Heart right ventricle (tissue), 16 donors: Measurements from ENCODE around the gene LMOD3. TPM values are rescaled to one million over a fixed set of nuclear protein-coding genes. Genes with fewer than 3 reads are reported as not detected.

Source experiments
- ATAC-seq, 8 donors: fragments of 200-7000 bp; cut with Tn5 transposase; one replicate each; pipeline ENCODE4 v1.9.1; 2020; ENCODE audit warnings: mild to moderate bottlenecking in 8 of 8, moderate library complexity in 8 of 8, moderate number of reproducible peaks in 1 of 8
- DNase-seq, 2 donors: peaks; one replicate each; pipeline ENCODE4 v3.0.0-alpha.2; 2020
- H3K27ac ChIP-seq, 10 donors: fragments of 200-600 bp; sonication (generic) in 2 of 10; one replicate each; pipeline versions ENCODE4 v1.5.0 to v1.8.0; 2020 to 2022; ENCODE audit warnings: mild to moderate bottlenecking in 3 of 10
- H3K27me3 ChIP-seq, 7 donors: fragments of 200-600 bp; one replicate each; pipeline ENCODE4 v1.8.0; 2021 to 2022; ENCODE audit warnings: mild to moderate bottlenecking in 2 of 7
- H3K36me3 ChIP-seq, 9 donors: fragments of 200-600 bp; sonication (generic) in 1 of 9; one replicate each; pipeline versions ENCODE4 v1.5.0 to v1.8.0; 2020 to 2022; ENCODE audit warnings: mild to moderate bottlenecking in 2 of 9
- H3K4me1 ChIP-seq, 9 donors: fragments of 200-600 bp; sonication (generic) in 1 of 9; one replicate each; pipeline versions ENCODE4 v1.5.0 to v1.8.0; 2020 to 2022; ENCODE audit warnings: mild to moderate bottlenecking in 4 of 9
- H3K4me3 ChIP-seq, 10 donors: fragments of 200-600 bp; sonication (generic) in 2 of 10; one replicate each; pipeline versions ENCODE4 v1.5.0 to v1.8.0; 2020 to 2022; ENCODE audit warnings: mild to moderate bottlenecking in 7 of 10, moderate library complexity in 2 of 10
- H3K9me3 ChIP-seq, 11 donors: fragments of 200-600 bp in 10 of 11; sonication (generic) in 2 of 11; one replicate each; pipeline versions ENCODE4 v1.5.0 to v1.8.0; 2013 to 2022; ENCODE audit warnings: mild to moderate bottlenecking in 2 of 11, control low read depth in 1 of 11, moderate library complexity in 1 of 11
- WGBS, 2 donors: extraction: QIAGEN DNeasy Blood & Tissue Kit; methylation state at CpG; one replicate each; pipeline ENCODE4 v1.1.7; 2013; ENCODE audit warnings: inconsistent platforms in 1 of 2; 5-methylcytosine and 5-hydroxymethylcytosine counted together
- intact Hi-C, 10 donors: fragments of 100-400 bp; cut with DNase I; formaldehyde crosslinking; loops; one replicate each; pipeline versions ENCODE4 v1.11.1 to v1.14.2; 2022
- polyA plus RNA-seq, 2 donors: library from polyadenylated mRNA; stranded (reverse); fragments of 200-250 nt; gene quantifications; one replicate each; pipeline ENCODE4 v1.2.3, GENCODE V29; 2013
- total RNA-seq, 10 donors: library from RNA; stranded (reverse); fragmentation: NEBNext Ultra II Directional in 3 of 10; extraction: Animal tissue kit (Norgen Biotek cat#: 25700) in 3 of 10; gene quantifications; one replicate each; pipeline versions ENCODE4 v1.2.1 to v1.2.4, GENCODE V29; 2021 to 2023
- TF ChIP-seq, protein P1 (sequence below), 9 donors: fragments of 200-600 bp; sonication (generic) in 2 of 9; IDR thresholded peaks; one replicate each; pipeline versions ENCODE4 v1.5.0 to v1.8.0; 2021 to 2022; ENCODE audit warnings: antibody characterized with exemption in 9 of 9, mild to moderate bottlenecking in 5 of 9, moderate library complexity in 1 of 9
- donor health status: Arrhythmogenic right ventricular cardiomyopathy.
- donor health status: ischemic (EF 13 %, LVEDD 7.1; RV severe dilation, severe dysfunction).
- donor health status: healthy with polysubstance abuse.
- donor health status: DM: no; HTN: yes; CAD: no.
- donor health status: DM: no; HTN: no; CAD: no.
- donor health status: ischemic (EF 25% LVEDD 6.9; RV normal size, moderate dysfunction).
- donor health status: ischemic (EF 25% LVEDD 5.7; RV mildly dilated, moderate dysfunction).
- donor health status: healthy.
- donor health status: DM: yes; HTN: yes; CAD: no.
- donor health status: Ischemic cardiomyopathy.
- donor health status: ischemic (EF 35%, LVEDD 5.7; RV mildly dilated, moderate dysfunction).
- donor health status: nonischemic (EF 11% LVEDD 7.7; RV severe dilation, severe dysfunction).
- donor health status: DM: yes; HTN: yes; CAD: no.
- donor health status: PGD.
- donor health status: ischemic (EF 29% LVEDD 5.4; RV normal size, mild dysfunction).
- donor health status: nonischemic (EF 23%, LVEDD 6.1; RV moderate dilation, normal function).

The LMOD3 gene
- total and polyA plus RNA-seq, 12 donors, result 28.6 to 240 (median 182) TPM

GRCh38 chr3:69120879-69121464, 1.4 kb downstream of the LMOD3 start:
- DNase-seq (peak in 1 of 2 donors; percentile 77), ATAC-seq (peak in 6 of 8 donors; percentile 38 to 61 (median 44))
- peak overlapping the region in 9 of 10 donors; percentile 62 to 88 (median 74) for H3K27ac ChIP-seq
- TF ChIP-seq, protein P1, sequence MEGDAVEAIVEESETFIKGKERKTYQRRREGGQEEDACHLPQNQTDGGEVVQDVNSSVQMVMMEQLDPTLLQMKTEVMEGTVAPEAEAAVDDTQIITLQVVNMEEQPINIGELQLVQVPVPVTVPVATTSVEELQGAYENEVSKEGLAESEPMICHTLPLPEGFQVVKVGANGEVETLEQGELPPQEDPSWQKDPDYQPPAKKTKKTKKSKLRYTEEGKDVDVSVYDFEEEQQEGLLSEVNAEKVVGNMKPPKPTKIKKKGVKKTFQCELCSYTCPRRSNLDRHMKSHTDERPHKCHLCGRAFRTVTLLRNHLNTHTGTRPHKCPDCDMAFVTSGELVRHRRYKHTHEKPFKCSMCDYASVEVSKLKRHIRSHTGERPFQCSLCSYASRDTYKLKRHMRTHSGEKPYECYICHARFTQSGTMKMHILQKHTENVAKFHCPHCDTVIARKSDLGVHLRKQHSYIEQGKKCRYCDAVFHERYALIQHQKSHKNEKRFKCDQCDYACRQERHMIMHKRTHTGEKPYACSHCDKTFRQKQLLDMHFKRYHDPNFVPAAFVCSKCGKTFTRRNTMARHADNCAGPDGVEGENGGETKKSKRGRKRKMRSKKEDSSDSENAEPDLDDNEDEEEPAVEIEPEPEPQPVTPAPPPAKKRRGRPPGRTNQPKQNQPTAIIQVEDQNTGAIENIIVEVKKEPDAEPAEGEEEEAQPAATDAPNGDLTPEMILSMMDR (IDR thresholded peaks at IDR 0.05), result peak; percentile 78 to 98 (median 93)
- H3K27me3 ChIP-seq, result no peaks in the 10 kb centered on the region
- H3K4me3 ChIP-seq, result peak overlapping the region in 9 of 10 donors; percentile 28 to 58 (median 49)
- intact Hi-C loops, result loop anchor here in 2 of 10 donors (1.0 to 5.0 kb wide), 2 partner anchors 39 to 185 kb away; partner anchors contain the start of genes ARL6IP5 (in 2 of the 2) and UBA3 (in 2 of the 2)
- H3K4me1 ChIP-seq, result peaks cover 0 to 10% (median 6%) of the 10 kb centered on the region in 9 donors
- H3K9me3 ChIP-seq, result no peaks in the 10 kb centered on the region
- 0% methylated on average over 1 of the region's 1 CpG for WGBS, 2 donors
- peaks cover 0 to 6% (median 0%) of the 10 kb centered on the region in 9 donors for H3K36me3 ChIP-seq

GRCh38 chr3:69119681-69120080, 2.7 kb downstream of the LMOD3 start:
- Histone ChIP-seq H3K4me3 (peak overlapping the region in 1 of 10 donors; percentile 52), H3K4me1 (peaks cover 0 to 14% (median 9%) of the 10 kb centered on the region in 9 donors), H3K9me3 (no peaks in the 10 kb centered on the region), H3K27ac (no peak overlapping the region), H3K36me3 (peaks cover 0 to 6% (median 0%) of the 10 kb centered on the region in 9 donors), H3K27me3 (no peaks in the 10 kb centered on the region)
- intact Hi-C loops, result loop anchor here in 3 of 10 donors (5.0 kb wide), 1 partner anchor 37 kb away; the partner anchor contains the start of genes ARL6IP5 (in 3 of the 3) and UBA3 (in 3 of the 3)
- ATAC-seq, result no peak
- TF ChIP-seq, protein P1 (IDR thresholded peaks at IDR 0.05), result no peak
- 91 to 93% methylated on average over 5 of the region's 5 CpGs for WGBS, 2 donors
- no peak for DNase-seq

DNA sequence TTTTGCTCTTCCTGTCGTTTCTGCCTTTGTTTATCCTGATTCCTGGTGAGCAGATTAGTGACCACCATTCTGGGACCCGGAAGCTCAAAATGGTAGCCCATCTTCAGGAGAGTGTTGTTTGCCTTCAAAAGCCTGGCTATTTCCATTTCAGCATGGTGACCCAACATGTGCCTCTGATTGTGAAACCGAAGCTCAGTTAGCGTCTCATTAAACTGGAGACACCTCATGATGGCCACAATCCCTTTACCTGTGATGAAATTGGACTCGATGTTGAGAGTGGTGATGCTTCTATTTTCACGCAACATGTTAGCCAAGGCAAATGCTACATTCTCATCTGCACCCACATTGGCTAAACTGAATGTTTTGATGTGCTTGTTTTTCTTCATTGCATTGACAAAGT, 3.3 kb downstream of the LMOD3 start:
- ATAC-seq, result no peak
- H3K9me3 ChIP-seq, result no peaks in the 10 kb centered on the region
- H3K4me1 ChIP-seq, result peaks cover 0 to 19% (median 10%) of the 10 kb centered on the region in 9 donors
- 84 to 91% methylated on average over 6 of the region's 6 CpGs for WGBS, 2 donors
- no peak overlapping the region for H3K4me3 ChIP-seq
- TF ChIP-seq, protein P1 (IDR thresholded peaks at IDR 0.05), result no peak
- H3K36me3 ChIP-seq, result peaks cover 0 to 6% (median 0%) of the 10 kb centered on the region in 9 donors
- H3K27me3 ChIP-seq, result no peaks in the 10 kb centered on the region
- DNase-seq, result no peak
- H3K27ac ChIP-seq, result no peak overlapping the region
- intact Hi-C loops, result loop anchor here in 1 of 10 donors (5.0 kb wide), 1 partner anchor 37 kb away; the partner anchor contains the start of genes ARL6IP5 and UBA3

- DNase-seq (no peak), ATAC-seq (no peak)
- Histone ChIP-seq H3K27me3 (no peaks in the 10 kb centered on the region), H3K9me3 (no peaks in the 10 kb centered on the region), H3K4me1 (peaks cover 0 to 25% (median 15%) of the 10 kb centered on the region in 9 donors), H3K4me3 (peak overlapping the region in 3 of 10 donors; percentile 9 to 40 (median 34)), H3K36me3 (peaks cover 0 to 6% (median 0%) of the 10 kb centered on the region in 9 donors), H3K27ac (peak overlapping the region in 1 of 10 donors; percentile 9)
- WGBS, 2 donors, result 91% methylated on average over 12 of the region's 12 CpGs
- TF ChIP-seq, protein P1 (IDR thresholded peaks at IDR 0.05), result no peak
- intact Hi-C loops, result loop anchor here in 1 of 10 donors (5.0 kb wide), 1 partner anchor 36 kb away; the partner anchor contains the start of genes ARL6IP5 and UBA3
Observed at GRCh38 chr3:69118555-69118954, 3.8 kb downstream of the LMOD3 start.
